ENCODE data around the gene TBL1X.
A peak's percentile ranks its signal among the peaks of the same experiment; 100 is the strongest.

Gene TBL1X

GRCh38 chrX:9438933-9439494 is 25.8 kb upstream of the TBL1X start:
- no peak for TF ChIP-seq CTCF (IDR thresholded peaks at IDR 0.05)
- Histone ChIP-seq H3K36me3 (no peaks in the 10 kb centered on the region), H3K27me3 (no peaks in the 10 kb centered on the region), H3K9me3 (no peaks in the 10 kb centered on the region), H3K4me3 (ENCODE audit: low read depth in 1 of 2, low read length in 1 of 2) (no peak overlapping the region), H3K27ac (no peak overlapping the region), H3K4me1 (ENCODE audit: control insufficient read depth in 1 of 2, insufficient read depth in 1 of 2, low read depth in 1 of 2, low read length in 1 of 2) (peaks cover 0 to 6% of the 10 kb centered on the region in 2 experiments)

GRCh38 chrX:9440116-9440844 is 24.6 kb upstream of the TBL1X start:
- H3K36me3 ChIP-seq, result no peaks in the 10 kb centered on the region
- peaks cover 0 to 6% of the 10 kb centered on the region in 2 experiments for H3K4me1 ChIP-seq (ENCODE audit: control insufficient read depth in 1 of 2, insufficient read depth in 1 of 2, low read depth in 1 of 2, low read length in 1 of 2)
- TF ChIP-seq CTCF (IDR thresholded peaks at IDR 0.05), result no peak
- peak overlapping the region; percentile 29 for H3K27ac ChIP-seq
- H3K27me3 ChIP-seq, result no peaks in the 10 kb centered on the region
- H3K4me3 ChIP-seq (ENCODE audit: low read depth in 1 of 2, low read length in 1 of 2), result no peak overlapping the region
- no peaks in the 10 kb centered on the region for H3K9me3 ChIP-seq

- no peak overlapping the region for H3K4me3 ChIP-seq (ENCODE audit: low read depth in 1 of 2, low read length in 1 of 2)
- H3K9me3 ChIP-seq, result no peaks in the 10 kb centered on the region
- H3K4me1 ChIP-seq (ENCODE audit: control insufficient read depth in 1 of 2, insufficient read depth in 1 of 2, low read depth in 1 of 2, low read length in 1 of 2), result peaks cover 0 to 6% of the 10 kb centered on the region in 2 experiments
- no peak for TF ChIP-seq CTCF (IDR thresholded peaks at IDR 0.05)
- no peaks in the 10 kb centered on the region for H3K27me3 ChIP-seq
- H3K27ac ChIP-seq, result no peak overlapping the region
- H3K36me3 ChIP-seq, result no peaks in the 10 kb centered on the region
These were observed 22.8 kb upstream of the TBL1X start for GRCh38 chrX:9442056-9442455.

GRCh38 chrX:9443327-9443726 is 21.5 kb upstream of the TBL1X start:
- H3K4me3 ChIP-seq (ENCODE audit: low read depth in 1 of 2, low read length in 1 of 2), result no peak overlapping the region
- no peak for TF ChIP-seq CTCF (IDR thresholded peaks at IDR 0.05)
- no peaks in the 10 kb centered on the region for H3K27me3 ChIP-seq
- H3K27ac ChIP-seq, result no peak overlapping the region
- no peaks in the 10 kb centered on the region for H3K36me3 ChIP-seq
- peaks cover 0 to 6% of the 10 kb centered on the region in 2 experiments for H3K4me1 ChIP-seq (ENCODE audit: control insufficient read depth in 1 of 2, insufficient read depth in 1 of 2, low read depth in 1 of 2, low read length in 1 of 2)
- H3K9me3 ChIP-seq, result no peaks in the 10 kb centered on the region

- no peak for TF ChIP-seq CTCF (IDR thresholded peaks at IDR 0.05)
- no peak overlapping the region for H3K27ac ChIP-seq
- H3K4me1 ChIP-seq (ENCODE audit: control insufficient read depth in 1 of 2, insufficient read depth in 1 of 2, low read depth in 1 of 2, low read length in 1 of 2), result no peaks in the 10 kb centered on the region
- no peaks in the 10 kb centered on the region for H3K9me3 ChIP-seq
- H3K27me3 ChIP-seq, result no peaks in the 10 kb centered on the region
- H3K4me3 ChIP-seq (ENCODE audit: low read depth in 1 of 2, low read length in 1 of 2), result no peak overlapping the region
- H3K36me3 ChIP-seq, result no peaks in the 10 kb centered on the region
These were observed 17.0 kb upstream of the TBL1X start for GRCh38 chrX:9447906-9448305.

All from neutrophil (primary cell).